GM12878 (cell line): Measurements from ENCODE around the gene ZCRB1. TPM values are rescaled to one million over a fixed set of nuclear protein-coding genes. Genes with fewer than 3 reads are reported as not detected.

Experiments used
- BHLHE40 ChIP-seq, 2 experiments: fragments of 450-650 bp in 1 of 2; IDR thresholded peaks; 2 replicates each; pipeline ENCODE4 v1.6.1; 2011 to 2017; ENCODE audit warnings: low read depth in 2 of 2, borderline replicate concordance in 1 of 2, improper control_type of control experiment in 1 of 2, low read length in 1 of 2, mild to moderate bottlenecking in 1 of 2
- CHD1 ChIP-seq: IDR thresholded peaks from 2 replicates; pipeline ENCODE4 v1.6.1; 2012; ENCODE audit warnings: low read depth, low read length, improper control_type of control experiment
- CREB1 ChIP-seq: IDR thresholded peaks from 2 replicates; pipeline ENCODE4 v1.6.1; 2012; ENCODE audit warnings: low read depth, mild to moderate bottlenecking, inconsistent platforms
- CREM ChIP-seq: IDR thresholded peaks from 2 replicates; pipeline ENCODE4 v1.6.1; 2014; ENCODE audit warnings: antibody characterized with exemption, low read depth
- GABPA ChIP-seq: IDR thresholded peaks from 2 replicates; pipeline ENCODE4 v1.6.1; 2014; ENCODE audit warnings: antibody characterized with exemption, low read depth, mild to moderate bottlenecking, inconsistent platforms
- GATAD2B ChIP-seq: fragments of 450-650 bp; conservative IDR thresholded peaks from 2 replicates; pipeline ENCODE4 v1.6.1; 2017; ENCODE audit warnings: low read depth, mild to moderate bottlenecking, moderate library complexity
- IRF4 ChIP-seq: IDR thresholded peaks from 2 replicates; pipeline ENCODE4 v1.6.1; 2011; ENCODE audit warnings: low read depth, low read length
- JUNB ChIP-seq: IDR thresholded peaks from 2 replicates; pipeline ENCODE4 v1.6.1; 2016; ENCODE audit warnings: antibody characterized with exemption, mild to moderate bottlenecking
- MEF2B ChIP-seq: fragments of 450-650 bp; IDR thresholded peaks from 2 replicates; pipeline ENCODE4 v1.6.1; 2018; ENCODE audit warnings: mild to moderate bottlenecking, moderate library complexity; ENCODE audit not compliant: partially characterized antibody, poor library complexity, severe bottlenecking
- MTA3 ChIP-seq: IDR thresholded peaks from 2 replicates; pipeline ENCODE4 v1.6.1; 2012; ENCODE audit warnings: low read length, inconsistent platforms, borderline replicate concordance
- MXI1 ChIP-seq: fragments of 150-350 bp; IDR thresholded peaks from 2 replicates; pipeline ENCODE4 v1.6.1; 2011; ENCODE audit warnings: low read depth, mild to moderate bottlenecking, inconsistent platforms, low read length, improper control_type of control experiment
- NBN ChIP-seq: fragments of 450-650 bp; IDR thresholded peaks from 2 replicates; pipeline ENCODE4 v1.6.1; 2016
- NR2F1 ChIP-seq: fragments of 450-650 bp; conservative IDR thresholded peaks from 2 replicates; pipeline ENCODE4 v1.6.1; 2017; ENCODE audit warnings: mild to moderate bottlenecking
- RAD51 ChIP-seq: fragments of 450-650 bp; IDR thresholded peaks from 2 replicates; pipeline ENCODE4 v1.6.1; 2016; ENCODE audit warnings: moderate library complexity, mild to moderate bottlenecking, inconsistent platforms
- TARDBP ChIP-seq: IDR thresholded peaks from 2 replicates; pipeline ENCODE4 v1.6.1; 2016; ENCODE audit warnings: borderline replicate concordance
- ZNF217 ChIP-seq: fragments of 450-650 bp; IDR thresholded peaks from 2 replicates; pipeline ENCODE4 v1.6.1; 2017; ENCODE audit warnings: antibody characterized with exemption, mild to moderate bottlenecking
- ZNF24 ChIP-seq: fragments of 450-650 bp; IDR thresholded peaks from 2 replicates; pipeline ENCODE4 v1.6.1; 2017; ENCODE audit warnings: antibody characterized with exemption, mild to moderate bottlenecking
- polyA plus RNA-seq, 11 experiments: library from polyadenylated mRNA; depleted of rRNA in 4 of 11; unstranded in 6 of 11; stranded (reverse) in 5 of 11; fragments of >200 nt; fragmentation: Nextera tagmentation in 4 of 11; fragmentation: Illumina TruSeq in 1 of 11; extraction: Ambion mirVana in 4 of 11; extraction: Trizol in 1 of 11; gene quantifications; 1 replicate in 1 of 11; 2 replicates in 10 of 11; pipeline versions ENCODE4 v1.2.1 to v1.2.3, GENCODE V29; 2011 to 2016; ENCODE audit warnings: inconsistent platforms in 2 of 11, missing spikeins in 2 of 11, low read depth in 1 of 11
- total RNA-seq, 4 experiments: library from RNA; depleted of rRNA in 3 of 4; stranded (reverse); fragments of >200 nt in 3 of 4; fragmentation: Illumina TruSeq in 1 of 4; extraction: Trizol in 1 of 4; gene quantifications; 2 replicates each; pipeline versions ENCODE4 v1.2.1 to v1.2.3, GENCODE V29; 2013 to 2021
- TF ChIP-seq, protein P1 (sequence below): IDR thresholded peaks from 2 replicates; pipeline ENCODE4 v1.6.1; 2011; ENCODE audit warnings: borderline replicate concordance, low read depth, mild to moderate bottlenecking, moderate library complexity, low read length; ENCODE audit not compliant: insufficient read depth, poor library complexity, severe bottlenecking
- TF ChIP-seq, protein P2 (sequence below): fragments of 450-650 bp; IDR thresholded peaks from 2 replicates; pipeline ENCODE4 v1.6.1; 2018; ENCODE audit warnings: mild to moderate bottlenecking, low read depth, moderate library complexity; ENCODE audit not compliant: partially characterized antibody
- TF ChIP-seq, protein P3 (sequence below): fragments of 450-650 bp; IDR thresholded peaks from 2 replicates; pipeline ENCODE4 v1.6.1; 2017; ENCODE audit warnings: mild to moderate bottlenecking
- TF ChIP-seq, protein P4 (sequence below): IDR thresholded peaks from 2 replicates; pipeline ENCODE4 v1.6.1; 2012; ENCODE audit warnings: low read depth, low read length, improper control_type of control experiment
- TF ChIP-seq, protein P5 (sequence below): IDR thresholded peaks from 2 replicates; pipeline ENCODE4 v1.6.1; 2012; ENCODE audit warnings: low read depth, low read length, improper control_type of control experiment

Gene ZCRB1
- total and polyA plus RNA-seq, 10 of the 15 experiments (the other 5 are each of a cell fraction or from before 2014, with no cell fraction given), result 43.3 to 178 (median 88.6) TPM

DNA sequence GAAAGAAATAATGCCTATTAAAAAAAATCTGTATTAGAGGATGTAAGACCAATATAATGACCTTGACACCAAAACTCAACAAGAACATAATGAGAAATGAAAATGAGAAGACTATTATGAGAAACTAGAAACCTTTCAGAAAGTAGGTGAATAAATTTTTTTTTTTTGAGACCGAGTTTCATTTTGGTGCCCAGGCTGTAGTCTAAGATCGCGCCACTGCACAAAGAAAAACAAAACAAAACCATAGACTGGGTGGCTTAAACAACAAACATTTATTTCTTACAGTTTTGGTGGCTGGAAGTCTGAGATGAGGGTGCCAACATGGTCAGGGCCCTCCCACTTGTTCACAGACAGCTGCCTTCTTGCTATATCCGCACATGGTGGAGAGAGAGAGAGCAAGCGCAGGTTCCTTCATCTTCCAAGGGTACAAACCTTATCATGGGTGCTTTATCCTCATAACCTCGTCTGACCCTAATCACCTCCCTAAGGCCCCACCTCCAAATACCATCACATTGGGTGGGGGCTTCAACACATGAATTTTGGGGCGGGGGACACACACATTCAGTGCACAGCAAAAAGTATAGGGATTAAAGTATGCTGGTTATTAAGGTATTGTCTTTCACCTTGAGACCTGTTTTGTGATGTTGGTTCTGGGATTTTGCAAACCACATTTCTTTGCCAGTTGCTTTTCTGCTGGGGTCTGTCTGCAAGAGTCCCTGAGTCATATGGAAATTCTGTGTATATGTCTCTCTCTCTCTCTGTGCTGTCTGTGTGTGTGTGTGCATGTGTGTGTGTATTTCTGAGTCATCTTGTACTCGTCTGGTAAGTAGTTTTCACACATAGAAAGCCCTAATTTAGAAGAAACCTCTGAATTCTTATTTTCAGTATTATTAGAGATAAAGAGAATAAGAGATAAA is 26.2 kb downstream of the ZCRB1 start (continued):
- TF ChIP-seq CREB1, result peak; percentile 77
- TF ChIP-seq JUNB, result peak; percentile 99
- peak; percentile 90 for TF ChIP-seq NR2F1
- peak; percentile 71 to 86 for TF ChIP-seq BHLHE40 (IDR thresholded peaks at IDR 0.05; ENCODE audit: borderline replicate concordance in 1 of 2, low read depth in 2 of 2, low read length in 1 of 2)
- TF ChIP-seq CREM, result peak; percentile 95
- TF ChIP-seq ZNF217, result peak; percentile 98
- TF ChIP-seq CHD1, result no peak
- peak; percentile 76 for TF ChIP-seq ZNF24
- peak; percentile 81 for TF ChIP-seq GATAD2B
- peak; percentile 97 for TF ChIP-seq MTA3
- TF ChIP-seq IRF4, result peak; percentile 99
- TF ChIP-seq, protein P1, sequence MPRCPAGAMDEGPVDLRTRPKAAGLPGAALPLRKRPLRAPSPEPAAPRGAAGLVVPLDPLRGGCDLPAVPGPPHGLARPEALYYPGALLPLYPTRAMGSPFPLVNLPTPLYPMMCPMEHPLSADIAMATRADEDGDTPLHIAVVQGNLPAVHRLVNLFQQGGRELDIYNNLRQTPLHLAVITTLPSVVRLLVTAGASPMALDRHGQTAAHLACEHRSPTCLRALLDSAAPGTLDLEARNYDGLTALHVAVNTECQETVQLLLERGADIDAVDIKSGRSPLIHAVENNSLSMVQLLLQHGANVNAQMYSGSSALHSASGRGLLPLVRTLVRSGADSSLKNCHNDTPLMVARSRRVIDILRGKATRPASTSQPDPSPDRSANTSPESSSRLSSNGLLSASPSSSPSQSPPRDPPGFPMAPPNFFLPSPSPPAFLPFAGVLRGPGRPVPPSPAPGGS, result peak; percentile 98
- peak; percentile 98 for TF ChIP-seq NBN
- TF ChIP-seq, protein P2, sequence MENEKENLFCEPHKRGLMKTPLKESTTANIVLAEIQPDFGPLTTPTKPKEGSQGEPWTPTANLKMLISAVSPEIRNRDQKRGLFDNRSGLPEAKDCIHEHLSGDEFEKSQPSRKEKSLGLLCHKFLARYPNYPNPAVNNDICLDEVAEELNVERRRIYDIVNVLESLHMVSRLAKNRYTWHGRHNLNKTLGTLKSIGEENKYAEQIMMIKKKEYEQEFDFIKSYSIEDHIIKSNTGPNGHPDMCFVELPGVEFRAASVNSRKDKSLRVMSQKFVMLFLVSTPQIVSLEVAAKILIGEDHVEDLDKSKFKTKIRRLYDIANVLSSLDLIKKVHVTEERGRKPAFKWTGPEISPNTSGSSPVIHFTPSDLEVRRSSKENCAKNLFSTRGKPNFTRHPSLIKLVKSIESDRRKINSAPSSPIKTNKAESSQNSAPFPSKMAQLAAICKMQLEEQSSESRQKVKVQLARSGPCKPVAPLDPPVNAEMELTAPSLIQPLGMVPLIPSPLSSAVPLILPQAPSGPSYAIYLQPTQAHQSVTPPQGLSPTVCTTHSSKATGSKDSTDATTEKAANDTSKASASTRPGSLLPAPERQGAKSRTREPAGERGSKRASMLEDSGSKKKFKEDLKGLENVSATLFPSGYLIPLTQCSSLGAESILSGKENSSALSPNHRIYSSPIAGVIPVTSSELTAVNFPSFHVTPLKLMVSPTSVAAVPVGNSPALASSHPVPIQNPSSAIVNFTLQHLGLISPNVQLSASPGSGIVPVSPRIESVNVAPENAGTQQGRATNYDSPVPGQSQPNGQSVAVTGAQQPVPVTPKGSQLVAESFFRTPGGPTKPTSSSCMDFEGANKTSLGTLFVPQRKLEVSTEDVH, result no peak
- peak; percentile 86 for TF ChIP-seq MEF2B
- peak; percentile 44; the same call in 1 of the 2 replicates for TF ChIP-seq RAD51
- TF ChIP-seq, protein P3, sequence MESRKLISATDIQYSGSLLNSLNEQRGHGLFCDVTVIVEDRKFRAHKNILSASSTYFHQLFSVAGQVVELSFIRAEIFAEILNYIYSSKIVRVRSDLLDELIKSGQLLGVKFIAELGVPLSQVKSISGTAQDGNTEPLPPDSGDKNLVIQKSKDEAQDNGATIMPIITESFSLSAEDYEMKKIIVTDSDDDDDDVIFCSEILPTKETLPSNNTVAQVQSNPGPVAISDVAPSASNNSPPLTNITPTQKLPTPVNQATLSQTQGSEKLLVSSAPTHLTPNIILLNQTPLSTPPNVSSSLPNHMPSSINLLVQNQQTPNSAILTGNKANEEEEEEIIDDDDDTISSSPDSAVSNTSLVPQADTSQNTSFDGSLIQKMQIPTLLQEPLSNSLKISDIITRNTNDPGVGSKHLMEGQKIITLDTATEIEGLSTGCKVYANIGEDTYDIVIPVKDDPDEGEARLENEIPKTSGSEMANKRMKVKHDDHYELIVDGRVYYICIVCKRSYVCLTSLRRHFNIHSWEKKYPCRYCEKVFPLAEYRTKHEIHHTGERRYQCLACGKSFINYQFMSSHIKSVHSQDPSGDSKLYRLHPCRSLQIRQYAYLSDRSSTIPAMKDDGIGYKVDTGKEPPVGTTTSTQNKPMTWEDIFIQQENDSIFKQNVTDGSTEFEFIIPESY, result peak; percentile 50; the same call in 1 of the 2 replicates
- TF ChIP-seq, protein P4, sequence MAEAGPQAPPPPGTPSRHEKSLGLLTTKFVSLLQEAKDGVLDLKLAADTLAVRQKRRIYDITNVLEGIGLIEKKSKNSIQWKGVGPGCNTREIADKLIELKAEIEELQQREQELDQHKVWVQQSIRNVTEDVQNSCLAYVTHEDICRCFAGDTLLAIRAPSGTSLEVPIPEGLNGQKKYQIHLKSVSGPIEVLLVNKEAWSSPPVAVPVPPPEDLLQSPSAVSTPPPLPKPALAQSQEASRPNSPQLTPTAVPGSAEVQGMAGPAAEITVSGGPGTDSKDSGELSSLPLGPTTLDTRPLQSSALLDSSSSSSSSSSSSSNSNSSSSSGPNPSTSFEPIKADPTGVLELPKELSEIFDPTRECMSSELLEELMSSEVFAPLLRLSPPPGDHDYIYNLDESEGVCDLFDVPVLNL, result no peak
- peak; percentile 81 for TF ChIP-seq GABPA
- TF ChIP-seq, protein P5, sequence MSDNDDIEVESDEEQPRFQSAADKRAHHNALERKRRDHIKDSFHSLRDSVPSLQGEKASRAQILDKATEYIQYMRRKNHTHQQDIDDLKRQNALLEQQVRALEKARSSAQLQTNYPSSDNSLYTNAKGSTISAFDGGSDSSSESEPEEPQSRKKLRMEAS, result no peak
- TF ChIP-seq MXI1, result peak; percentile 41; the same call in 1 of the 2 replicates
- peak; percentile 65; the same call in 1 of the 2 replicates for TF ChIP-seq TARDBP
